Coronary artery (tissue), 2 donors: ENCODE measurements around the gene SCTR.
A peak's percentile ranks its signal among the peaks of the same experiment; 100 is the strongest.

Experiments used
- DNase-seq: peaks from one replicate; pipeline ENCODE4 v3.0.0-alpha.2; 2017; ENCODE audit warnings: low spot score
- H3K27ac ChIP-seq, 2 donors: fragments of 200-600 bp; sonication (generic); one replicate each; pipeline ENCODE4 v1.5.1; 2016 to 2019
- H3K4me3 ChIP-seq: fragments of 200-600 bp; sonication (generic); 2 replicates; pipeline ENCODE4 v1.5.1; 2016; ENCODE audit warnings: mild to moderate bottlenecking, moderate library complexity
- CTCF ChIP-seq: fragments of 200-600 bp; sonication (generic); IDR thresholded peaks from one replicate; pipeline ENCODE4 v1.5.1; 2019; ENCODE audit warnings: antibody characterized with exemption

SCTR gene

GRCh38 chr2:119435081-119435952, 89.0 kb downstream of the SCTR start:
- no peak for DNase-seq
- no peak overlapping the region for H3K4me3 ChIP-seq
- TF ChIP-seq CTCF: no peak
- H3K27ac ChIP-seq: no peak overlapping the region

DNA sequence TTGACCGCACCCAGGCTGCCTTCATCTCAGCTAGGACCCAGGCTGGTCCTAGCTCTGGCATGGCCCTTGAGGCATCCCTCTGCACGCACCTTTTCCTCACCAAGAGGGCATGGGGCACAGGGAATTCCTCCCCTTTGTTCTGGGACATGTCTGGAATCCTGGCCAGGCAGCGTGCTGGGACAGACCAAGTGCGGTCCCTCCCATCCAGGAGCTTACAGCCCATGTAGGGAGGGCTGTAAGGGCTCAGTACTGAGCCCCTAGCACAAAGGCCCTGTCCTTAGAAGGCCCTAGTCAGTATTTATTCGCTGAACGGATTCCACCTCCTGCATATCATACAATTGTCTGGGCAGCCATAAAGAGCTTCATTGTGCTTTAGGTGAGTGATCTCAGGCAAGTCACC, 89.6 kb downstream of the SCTR start:
- no peak for DNase-seq
- TF ChIP-seq CTCF: no peak
- Histone ChIP-seq H3K27ac (no peak overlapping the region), H3K4me3 (no peak overlapping the region)

GRCh38 chr2:119433636-119434327, 90.5 kb downstream of the SCTR start:
- peak overlapping the region; percentile 75 for H3K4me3 ChIP-seq
- DNase-seq: no peak
- TF ChIP-seq CTCF: no peak
- no peak overlapping the region for H3K27ac ChIP-seq

GRCh38 chr2:119432851-119433522, 91.3 kb downstream of the SCTR start:
- H3K27ac ChIP-seq: peak overlapping the region in 1 of 2 donors; percentile 77

GRCh38 chr2:119431976-119432850, 92.1 kb downstream of the SCTR start:
- Histone ChIP-seq H3K4me3 (peak overlapping the region; percentile 75), H3K27ac (peak overlapping the region; percentile 43 to 77)
- DNase-seq: no peak
- no peak for TF ChIP-seq CTCF

More at GRCh38 chr2:119432851-119433522, 91.3 kb downstream of the SCTR start:
- H3K4me3 ChIP-seq: peak overlapping the region; percentile 75
- TF ChIP-seq CTCF: no peak
- DNase-seq: no peak

GRCh38 chr2:119431155-119431975, 92.9 kb downstream of the SCTR start, which contains the start of gene TMEM37:
TSS of gene TMEM37 (plus strand) at chr2:119431854. CDS start at chr2:119431904, 50 bp downstream.
- no peak for DNase-seq

More at GRCh38 chr2:119431155-119431975, 92.9 kb downstream of the SCTR start, which contains the start of gene TMEM37:
- peak within 1 kb of the TSS; percentile 43 to 77 for H3K27ac ChIP-seq
- H3K4me3 ChIP-seq: peak within 1 kb of the TSS; percentile 75
- TF ChIP-seq CTCF: no peak
